Measurements from ENCODE around the gene MOB1B.
A peak's percentile ranks its signal among the peaks of the same experiment; 100 is the strongest.

MOB1B gene

GRCh38 chr4:70992391-70992881 is 90.3 kb downstream of the MOB1B start:
- in situ Hi-C loops (cut with HindIII; ENCODE audit: low sequenced_read_pairs), result no loop called here
- H3K4me3 ChIP-seq (ENCODE audit: low read depth, low read length), result peak overlapping the region; percentile 81
- TF ChIP-seq CTCF (IDR thresholded peaks at IDR 0.05; ENCODE audit: low read depth, low read length), result no peak
- DNase-seq (ENCODE audit: low read depth, low spot score), result no peak

- no peak for TF ChIP-seq CTCF (IDR thresholded peaks at IDR 0.05; ENCODE audit: low read depth, low read length)
- DNase-seq (ENCODE audit: low read depth, low spot score), result peak; percentile 92
- peak within 1 kb of the TSS; percentile 81 for H3K4me3 ChIP-seq (ENCODE audit: low read depth, low read length)
- in situ Hi-C loops (cut with HindIII; ENCODE audit: low sequenced_read_pairs), result no loop called here
Observed at GRCh38 chr4:70993181-70994068, 91.3 kb downstream of the MOB1B start, which contains the start of gene DCK. TSS of gene DCK (plus strand) at chr4:70993649. CDS start at chr4:70993836, 187 bp downstream.

GRCh38 chr4:70994069-70994366 is 91.8 kb downstream of the MOB1B start:
- in situ Hi-C loops (cut with HindIII; ENCODE audit: low sequenced_read_pairs), result no loop called here
- H3K4me3 ChIP-seq (ENCODE audit: low read depth, low read length), result peak overlapping the region; percentile 81
- no peak for DNase-seq (ENCODE audit: low read depth, low spot score)
- no peak for TF ChIP-seq CTCF (IDR thresholded peaks at IDR 0.05; ENCODE audit: low read depth, low read length)

GRCh38 chr4:70994387-70995099 is 92.4 kb downstream of the MOB1B start:
- in situ Hi-C loops (cut with HindIII; ENCODE audit: low sequenced_read_pairs), result no loop called here
- H3K4me3 ChIP-seq (ENCODE audit: low read depth, low read length), result peak overlapping the region; percentile 81
- no peak for DNase-seq (ENCODE audit: low read depth, low spot score)
- TF ChIP-seq CTCF (IDR thresholded peaks at IDR 0.05; ENCODE audit: low read depth, low read length), result no peak

GRCh38 chr4:70996018-70996360 is 93.8 kb downstream of the MOB1B start:
- no peak for TF ChIP-seq CTCF (IDR thresholded peaks at IDR 0.05; ENCODE audit: low read depth, low read length)
- in situ Hi-C loops (cut with HindIII; ENCODE audit: low sequenced_read_pairs), result no loop called here
- DNase-seq (ENCODE audit: low read depth, low spot score), result no peak
- no peak overlapping the region for H3K4me3 ChIP-seq (ENCODE audit: low read depth, low read length)

- no peak for TF ChIP-seq CTCF (IDR thresholded peaks at IDR 0.05; ENCODE audit: low read depth, low read length)
- DNase-seq (ENCODE audit: low read depth, low spot score), result no peak
- in situ Hi-C loops (cut with HindIII; ENCODE audit: low sequenced_read_pairs), result no loop called here
- no peak overlapping the region for H3K4me3 ChIP-seq (ENCODE audit: low read depth, low read length)
Observed at GRCh38 chr4:70997036-70997435, 94.9 kb downstream of the MOB1B start.

All from astrocyte of the spinal cord (primary cell).